ENCODE data around the gene DENND2D.

Gene DENND2D

DNA sequence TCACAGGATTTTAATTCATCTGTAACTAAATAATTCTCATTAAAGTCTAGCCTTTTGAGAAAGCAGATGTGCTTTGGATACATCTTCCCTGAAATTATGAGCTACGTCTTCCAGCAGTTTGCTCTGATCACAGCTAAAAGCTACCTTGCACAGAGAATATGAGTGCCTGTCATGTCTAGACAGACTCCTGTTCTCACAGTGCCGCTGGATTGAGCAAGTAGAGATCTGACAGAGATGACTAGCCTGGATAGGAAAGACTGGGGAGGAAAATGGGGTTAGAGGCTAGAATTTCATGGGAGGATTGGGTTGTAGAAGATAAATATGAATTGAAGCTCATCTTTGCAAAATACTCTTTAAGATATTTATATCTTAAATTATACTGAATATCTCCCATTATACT, 36.3 kb downstream of the DENND2D start:
- DNase-seq: no peak

- no peak for DNase-seq
Measured at GRCh38 chr1:111163363-111163762, 37.1 kb downstream of the DENND2D start.

DNA sequence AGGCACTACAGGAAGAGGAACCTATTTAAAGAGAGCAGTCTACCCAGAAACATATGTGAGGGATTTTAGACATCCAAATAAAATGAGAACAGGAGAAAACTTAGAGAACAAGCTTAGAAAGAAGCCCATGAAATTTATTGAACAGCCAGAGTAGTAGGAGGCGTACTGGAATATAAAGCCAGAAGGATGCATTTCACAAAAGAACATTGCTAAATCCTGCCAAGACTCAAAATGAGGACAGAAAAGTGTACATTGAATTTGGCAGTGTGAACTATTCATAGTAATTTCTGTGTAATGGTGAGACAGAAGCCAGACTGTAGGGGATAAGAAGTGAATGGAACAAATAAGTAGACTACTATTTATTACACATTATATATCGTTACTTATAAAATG, 38.0 kb downstream of the DENND2D start:
- DNase-seq: no peak

- DNase-seq: peak; percentile 61
Measured at GRCh38 chr1:111161843-111162487, 38.5 kb downstream of the DENND2D start.

- DNase-seq: no peak
Measured at GRCh38 chr1:111157431-111157830, 43.0 kb downstream of the DENND2D start.

DNA sequence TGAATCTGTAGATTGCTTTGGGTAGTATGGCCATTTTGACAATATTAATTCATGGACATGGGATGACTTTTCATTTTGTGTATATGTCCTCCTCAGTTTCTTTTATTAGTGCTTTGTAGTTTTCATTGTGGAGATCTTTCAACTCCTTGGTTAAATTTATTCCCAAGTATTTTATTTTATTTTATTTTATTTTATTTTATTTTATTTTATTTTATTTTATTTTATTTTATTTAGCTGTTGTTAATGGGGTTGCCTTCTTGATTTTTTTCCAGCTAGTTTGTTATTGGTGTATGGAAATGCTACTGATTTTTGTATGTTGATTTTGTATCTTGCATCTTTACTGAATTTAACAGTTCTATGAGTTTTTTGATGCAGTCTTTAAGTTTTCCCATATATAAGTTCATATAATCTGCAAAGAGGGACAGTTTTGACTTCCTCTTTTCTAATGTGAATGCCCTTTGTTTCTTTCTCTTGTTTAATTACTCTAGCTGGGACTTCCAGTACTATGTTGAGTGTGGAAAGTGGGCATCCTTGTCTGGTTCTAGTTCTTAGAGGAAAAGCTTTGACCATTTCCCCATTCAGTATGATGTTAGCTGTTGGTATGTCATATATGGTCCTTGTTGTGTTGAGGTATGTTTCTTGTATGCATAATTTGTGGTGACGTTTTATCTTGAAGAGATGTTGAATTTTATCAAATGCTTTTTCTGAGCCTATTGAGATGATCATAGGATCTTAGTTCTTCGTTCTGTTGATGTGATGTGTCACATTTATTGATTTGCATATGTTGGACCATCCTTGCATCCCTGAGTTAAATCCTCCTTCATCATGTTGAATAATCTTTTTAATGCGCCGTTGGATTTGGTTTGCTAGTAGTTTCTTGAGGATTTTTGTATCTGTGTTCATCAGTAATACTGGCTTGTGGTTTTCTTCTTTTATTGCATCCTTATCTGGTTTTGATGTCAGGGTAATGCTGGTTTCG, 46.1 kb downstream of the DENND2D start:
- peak; percentile 41 for DNase-seq

GRCh38 chr1:111151838-111152237, 48.6 kb downstream of the DENND2D start:
- no peak for DNase-seq

- no peak for DNase-seq
Measured at GRCh38 chr1:111148376-111148881, 52.0 kb downstream of the DENND2D start.

- no peak for DNase-seq
Measured at GRCh38 chr1:111147948-111148347, 52.5 kb downstream of the DENND2D start.

DNA sequence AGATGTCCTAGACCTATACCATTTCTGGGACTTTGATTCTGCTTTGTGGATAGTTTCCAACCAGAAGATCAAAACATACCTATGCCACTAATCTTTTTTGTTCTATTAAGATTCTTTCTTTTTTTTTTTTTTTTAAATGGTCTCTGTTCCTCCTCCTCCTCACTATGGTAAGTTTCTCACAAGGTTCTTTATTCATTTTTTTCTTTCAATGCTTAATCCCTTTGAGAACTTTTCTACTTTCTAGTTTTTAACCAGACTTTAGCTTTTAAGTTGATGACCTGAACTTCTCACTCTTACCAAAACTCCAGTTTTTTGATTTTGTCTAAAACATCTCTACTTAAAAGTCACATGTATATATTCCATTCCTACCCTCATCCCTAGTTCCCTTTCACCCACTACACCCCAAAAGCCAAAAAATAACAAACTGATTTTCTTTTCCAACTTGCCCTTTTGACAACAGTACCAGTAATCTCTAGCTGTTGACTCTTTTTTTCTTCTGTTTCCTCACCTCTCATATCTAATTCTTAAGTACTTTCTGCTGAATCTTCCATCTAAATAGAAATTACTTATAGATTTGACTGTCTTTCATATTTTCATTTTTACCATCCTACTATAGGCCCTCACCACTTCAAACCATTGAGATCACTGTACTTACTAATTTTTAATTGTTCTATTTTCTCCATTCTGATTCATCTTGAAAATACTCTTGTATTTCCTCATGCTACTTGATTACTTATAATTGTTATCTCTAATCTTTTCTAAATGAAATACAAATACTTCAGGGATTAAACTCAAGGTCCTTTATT, 54.3 kb downstream of the DENND2D start:
- DNase-seq: no peak

DNA sequence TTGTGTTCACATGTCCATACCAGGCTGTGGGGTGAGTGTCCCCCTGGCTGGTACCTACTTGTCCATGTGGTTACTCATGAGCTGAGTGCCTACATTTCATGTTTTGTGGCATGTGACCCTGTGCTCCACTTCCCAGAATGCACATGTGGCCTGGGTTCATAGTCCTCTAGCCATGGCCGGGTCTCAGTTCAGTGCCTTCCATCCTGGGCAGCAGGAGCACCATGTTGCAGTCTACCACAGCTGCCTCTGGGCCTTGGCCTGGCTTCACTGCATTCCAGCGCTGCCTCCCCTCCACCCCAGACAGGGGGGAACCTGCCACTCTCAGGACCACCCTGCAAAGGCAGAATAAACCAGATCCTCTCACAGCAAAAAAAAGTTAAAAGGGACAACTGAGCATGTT, 54.9 kb downstream of the DENND2D start:
- no peak for DNase-seq

GRCh38 chr1:111142356-111142975, 58.0 kb downstream of the DENND2D start:
- peak; percentile 46 for DNase-seq

DNA sequence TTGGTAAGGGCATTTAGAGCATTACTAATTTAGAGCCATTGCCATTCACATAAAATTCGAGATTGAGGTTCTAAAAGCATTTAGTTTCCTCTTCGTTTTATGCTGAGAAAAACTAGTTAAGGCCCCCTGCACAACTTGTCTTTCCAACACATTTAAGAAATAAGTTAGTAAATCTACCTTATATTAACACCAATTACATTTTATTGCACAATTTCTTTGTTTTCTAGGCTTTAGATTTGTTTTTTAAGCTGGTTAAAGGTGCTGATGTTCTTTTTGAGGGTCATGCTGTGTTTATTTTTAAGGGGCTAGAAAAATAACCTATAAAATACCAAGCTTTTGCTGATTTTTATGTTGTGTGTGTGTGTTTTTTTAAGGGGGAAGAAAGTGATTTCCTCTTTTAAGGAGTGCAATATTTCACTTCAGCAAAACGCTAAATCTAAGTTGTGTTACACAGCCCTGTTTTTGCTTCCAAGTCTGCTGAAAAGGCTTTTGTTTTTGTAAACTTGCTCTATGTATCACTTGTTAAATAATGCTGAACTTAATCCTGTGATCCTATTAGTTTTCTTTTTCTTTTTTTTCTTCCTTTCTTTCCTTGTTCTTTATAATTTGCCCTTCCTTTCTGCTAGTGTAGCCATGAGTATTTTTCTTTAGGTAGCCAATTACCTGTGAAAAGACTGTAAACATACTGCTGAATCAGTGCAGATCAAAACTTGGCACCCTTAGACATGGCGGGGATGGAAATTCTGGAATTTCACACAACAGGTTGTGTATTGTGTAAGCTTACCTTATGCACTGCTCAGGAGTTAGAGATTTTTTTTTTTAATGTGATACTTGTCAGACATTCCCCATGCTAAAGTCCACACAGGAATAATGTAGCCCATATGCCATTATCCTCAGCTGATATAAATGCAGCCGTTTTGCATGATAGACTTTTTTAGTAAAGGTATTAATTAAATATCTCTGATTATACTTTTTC, 58.9 kb downstream of the DENND2D start:
- DNase-seq: no peak

GRCh38 chr1:111140680-111140967, 59.8 kb downstream of the DENND2D start:
- peak; percentile 67 for DNase-seq

GRCh38 chr1:111139956-111140679, 60.3 kb downstream of the DENND2D start, which contains the start of the genes CEPT1 and DRAM2:
Gene CEPT1, plus strand, starts transcription at chr1:111140223. Its CDS starts 7,492 bp downstream, at chr1:111147715.
Gene DRAM2, minus strand, starts transcription at chr1:111140093. Its CDS starts 8,539 bp downstream, at chr1:111131554.
- DNase-seq: peak; percentile 97

- DNase-seq: peak; percentile 73
Measured at GRCh38 chr1:111139324-111139955, 61.0 kb downstream of the DENND2D start.

All from hematopoietic multipotent progenitor cell treated with erythropoietin and hydrocortisone succinate and interleukin-3 and kit ligand, for 4 days (in vitro differentiated cells).